Cardiac fibroblast (primary cell): ENCODE results near the gene SLC7A5.

Experiments used
- DNase-seq, 2 donors: peaks; one replicate each; pipeline versions ENCODE4 v3.0.0 to v3.0.0-alpha.2; 2010; ENCODE audit warnings: low read depth in 2 of 2
- H3K4me3 ChIP-seq, 2 donors: replicated peaks in 1 of 2; 1 replicate in 1 of 2; 2 replicates in 1 of 2; pipeline ENCODE4 v1.5.1; 2011; ENCODE audit warnings: low read depth in 2 of 2, low read length in 2 of 2, mild to moderate bottlenecking in 2 of 2, moderate library complexity in 1 of 2
- TF ChIP-seq, protein P1 (sequence below): IDR thresholded peaks from one replicate; pipeline ENCODE4 v1.5.1; 2011; ENCODE audit warnings: low read depth, mild to moderate bottlenecking, low read length, inconsistent platforms

SLC7A5 gene

DNA sequence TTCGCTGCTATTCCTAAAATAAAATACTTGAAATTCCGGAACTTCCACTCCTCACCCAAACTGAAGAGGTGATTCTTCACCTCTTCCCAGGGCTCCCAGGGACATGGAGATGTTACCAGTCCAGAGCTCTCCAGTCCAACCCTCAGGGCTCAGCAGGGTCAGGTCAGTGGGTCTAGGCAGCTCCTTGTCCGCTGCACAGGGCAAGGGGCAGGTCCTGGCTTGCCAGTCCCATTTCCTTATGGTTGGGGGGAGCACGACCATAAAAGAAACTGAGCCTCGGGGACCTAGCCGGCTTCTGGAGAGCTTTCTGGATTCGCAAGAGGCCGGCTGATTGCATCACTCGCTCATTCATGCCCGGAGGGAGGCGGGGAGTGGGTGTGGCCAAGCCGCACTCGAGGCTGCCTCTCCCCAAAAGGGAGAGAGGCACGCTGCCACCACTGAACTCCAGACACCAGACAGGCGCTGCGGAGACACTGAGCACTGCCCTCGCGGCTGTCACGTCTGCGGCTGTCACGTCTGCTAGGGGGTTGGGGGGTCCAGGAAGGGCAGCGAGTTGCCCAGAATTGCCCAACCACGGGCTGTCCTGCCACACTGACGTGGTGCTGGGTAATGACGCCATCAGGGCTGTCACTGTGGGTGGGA lies 15.8 kb downstream of the SLC7A5 start:
- H3K4me3 ChIP-seq, result peak overlapping the region; percentile 40 to 46
- DNase-seq, result peak; percentile 90 to 91
- TF ChIP-seq, protein P1, sequence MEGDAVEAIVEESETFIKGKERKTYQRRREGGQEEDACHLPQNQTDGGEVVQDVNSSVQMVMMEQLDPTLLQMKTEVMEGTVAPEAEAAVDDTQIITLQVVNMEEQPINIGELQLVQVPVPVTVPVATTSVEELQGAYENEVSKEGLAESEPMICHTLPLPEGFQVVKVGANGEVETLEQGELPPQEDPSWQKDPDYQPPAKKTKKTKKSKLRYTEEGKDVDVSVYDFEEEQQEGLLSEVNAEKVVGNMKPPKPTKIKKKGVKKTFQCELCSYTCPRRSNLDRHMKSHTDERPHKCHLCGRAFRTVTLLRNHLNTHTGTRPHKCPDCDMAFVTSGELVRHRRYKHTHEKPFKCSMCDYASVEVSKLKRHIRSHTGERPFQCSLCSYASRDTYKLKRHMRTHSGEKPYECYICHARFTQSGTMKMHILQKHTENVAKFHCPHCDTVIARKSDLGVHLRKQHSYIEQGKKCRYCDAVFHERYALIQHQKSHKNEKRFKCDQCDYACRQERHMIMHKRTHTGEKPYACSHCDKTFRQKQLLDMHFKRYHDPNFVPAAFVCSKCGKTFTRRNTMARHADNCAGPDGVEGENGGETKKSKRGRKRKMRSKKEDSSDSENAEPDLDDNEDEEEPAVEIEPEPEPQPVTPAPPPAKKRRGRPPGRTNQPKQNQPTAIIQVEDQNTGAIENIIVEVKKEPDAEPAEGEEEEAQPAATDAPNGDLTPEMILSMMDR, result no peak

DNA sequence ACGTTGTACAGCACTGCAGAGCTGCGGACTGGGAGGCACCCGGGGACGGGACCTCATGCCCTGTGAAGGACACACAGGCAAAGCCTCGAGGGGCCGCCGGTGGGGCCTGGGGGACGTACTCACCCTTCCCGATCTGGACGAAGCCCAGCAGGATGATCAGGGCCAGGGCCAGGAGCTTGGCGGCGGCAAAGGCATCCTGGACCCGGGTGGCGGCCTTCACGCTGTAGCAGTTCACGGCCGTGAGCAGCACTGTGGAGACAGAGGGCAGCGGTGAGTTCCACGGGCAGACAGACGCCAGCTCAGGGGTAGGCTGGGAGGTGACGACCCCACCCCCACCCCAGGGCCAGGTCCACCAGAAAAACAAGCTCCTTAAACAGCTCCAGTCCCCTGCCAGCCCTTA lies 17.7 kb downstream of the SLC7A5 start:
- H3K4me3 ChIP-seq, result no peak overlapping the region
- TF ChIP-seq, protein P1, result no peak

DNA sequence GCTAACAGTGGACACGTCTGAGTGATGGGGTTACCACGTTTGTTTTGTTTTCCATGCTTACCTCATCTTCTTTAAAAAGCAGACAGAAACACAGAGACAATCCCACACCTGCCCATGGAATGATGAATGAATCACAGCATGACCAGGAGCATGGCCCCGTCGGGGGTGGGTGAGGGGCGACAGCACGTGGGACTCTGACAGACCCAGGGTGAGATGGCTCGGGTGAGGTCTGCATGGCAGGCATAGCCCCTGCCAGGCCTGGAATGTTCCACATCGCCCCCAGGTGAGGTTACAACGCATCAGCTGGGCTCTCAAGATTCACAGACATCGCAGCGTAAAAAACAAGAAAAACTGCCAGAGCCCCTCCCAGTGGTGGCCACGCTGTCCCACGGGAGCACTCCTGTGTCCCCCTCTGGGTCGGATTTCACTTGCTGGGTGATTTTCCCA lies 18.1 kb downstream of the SLC7A5 start:
- TF ChIP-seq, protein P1, result no peak
- no peak overlapping the region for H3K4me3 ChIP-seq
- no peak for DNase-seq

More for the DNA sequence above, 17.7 kb downstream of the SLC7A5 start:
- no peak for DNase-seq

DNA sequence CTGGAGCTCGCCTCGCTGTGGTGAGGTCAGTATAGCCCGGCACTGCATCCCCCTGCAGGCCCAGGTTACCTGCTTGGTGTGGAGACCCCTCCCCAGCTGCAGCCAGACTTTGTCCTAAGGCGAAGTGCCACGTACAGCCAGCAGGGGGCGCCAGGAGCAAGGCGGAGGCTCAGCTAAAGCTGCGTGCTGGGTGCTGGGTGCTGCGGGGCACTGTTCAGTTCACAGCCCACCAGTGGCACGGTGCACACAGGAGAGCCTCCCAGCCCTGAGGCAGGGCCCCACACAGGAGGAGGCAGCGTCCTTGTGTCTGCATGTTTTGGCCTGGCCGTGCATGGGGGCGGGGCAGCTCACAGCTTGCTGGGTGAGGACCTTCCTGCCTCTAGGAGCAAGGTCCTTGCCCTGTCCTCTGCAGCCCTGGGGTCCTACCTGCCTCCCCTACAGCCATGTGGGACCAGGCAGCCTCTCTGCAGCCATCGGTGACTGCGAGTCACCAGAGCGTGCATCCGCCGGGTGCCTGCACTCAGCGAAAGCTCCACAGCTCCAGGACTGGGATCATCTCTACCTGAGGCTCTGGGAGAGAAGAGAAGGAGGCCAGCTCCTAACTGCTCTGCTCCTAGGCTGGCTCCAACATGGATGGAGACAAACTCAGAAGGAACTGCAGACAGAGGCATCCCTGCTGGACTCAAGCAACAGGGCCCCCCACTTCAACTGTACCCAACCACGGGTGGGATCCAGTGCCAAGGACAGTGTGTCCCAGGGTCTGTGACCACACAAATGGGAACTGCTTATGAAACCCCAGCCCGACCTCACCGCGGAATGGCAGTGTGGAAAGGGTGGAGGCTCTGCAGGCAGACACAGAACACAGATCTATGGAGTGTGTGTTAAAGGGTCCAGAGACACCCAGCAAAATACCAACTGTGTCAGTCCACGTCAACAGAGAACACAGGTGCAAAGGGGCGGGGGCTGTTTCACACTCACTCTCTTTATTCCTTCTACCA lies 19.0 kb downstream of the SLC7A5 start:
- peak; percentile 51 to 58 for DNase-seq
- TF ChIP-seq, protein P1, result peak; percentile 96
- H3K4me3 ChIP-seq, result no peak overlapping the region

DNA sequence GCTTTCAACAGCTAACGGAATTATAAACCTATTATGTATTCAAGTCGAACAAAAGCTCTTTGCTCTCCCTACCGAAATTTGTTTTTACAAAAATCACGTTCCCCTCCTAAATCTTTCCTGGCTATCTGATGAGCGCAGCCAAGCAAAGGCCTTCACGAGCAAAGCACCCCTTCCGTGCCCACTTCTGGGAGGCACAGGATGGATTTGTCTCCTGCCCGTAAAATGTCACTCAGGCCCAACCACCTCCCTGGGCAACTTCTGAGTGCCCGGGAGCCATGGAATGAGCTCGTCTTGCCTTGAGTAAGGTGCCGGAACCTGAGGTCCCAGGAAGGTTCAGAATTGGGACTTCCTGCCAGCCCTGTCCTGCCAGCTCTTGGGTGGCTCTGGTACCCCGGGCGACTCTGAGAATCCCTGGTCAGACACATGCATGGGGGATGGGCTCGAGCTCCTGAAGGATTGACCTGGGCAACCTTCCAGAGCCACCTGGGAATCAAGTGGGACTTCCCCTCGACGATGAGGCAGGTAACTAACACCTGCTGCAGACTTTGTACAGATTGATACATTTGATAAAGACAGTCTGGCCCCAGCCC lies 19.8 kb downstream of the SLC7A5 start:
- DNase-seq, result no peak
- TF ChIP-seq, protein P1, result no peak
- no peak overlapping the region for H3K4me3 ChIP-seq

DNA sequence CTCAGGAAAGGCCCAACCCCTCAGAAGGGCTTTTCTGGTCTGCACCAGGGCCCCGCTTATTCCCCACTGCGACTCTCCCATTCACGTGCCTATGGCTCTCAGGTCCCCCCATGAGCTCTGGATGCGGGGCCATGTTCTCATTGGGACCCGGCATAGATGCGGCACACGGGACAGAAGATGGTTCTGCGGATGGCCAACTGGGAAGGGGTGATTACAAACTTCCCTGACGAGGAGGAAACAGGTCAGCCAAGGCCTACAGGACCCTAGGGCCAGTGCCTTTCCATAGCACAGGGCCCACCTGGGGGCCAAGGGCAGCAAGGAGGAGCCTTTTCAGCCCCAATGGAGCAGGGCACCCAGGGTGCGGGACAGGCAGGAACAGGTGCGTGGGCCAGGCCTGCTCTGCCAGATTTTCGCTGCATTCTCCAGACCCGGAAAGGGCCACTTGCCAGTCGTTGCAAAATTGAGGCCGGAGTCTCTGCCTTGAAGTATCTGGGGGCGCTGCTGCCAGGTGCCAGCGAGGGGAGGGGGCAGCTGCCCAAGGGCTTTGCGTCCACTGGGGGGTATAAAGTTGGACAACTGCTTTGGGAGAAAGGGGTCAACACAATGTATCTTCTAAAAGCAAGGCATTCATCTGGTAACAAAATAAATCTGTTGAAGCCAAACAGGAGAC lies 20.5 kb downstream of the SLC7A5 start:
- DNase-seq, result no peak
- TF ChIP-seq, protein P1, result no peak
- H3K4me3 ChIP-seq, result no peak overlapping the region
